Measurements from ENCODE around the gene ZYG11B.
"Not testable (repeated sequence)": the region's sequence is repeated elsewhere in the genome, so short reads cannot be mapped to it uniquely, and the experiment has no call there.

ZYG11B gene

DNA sequence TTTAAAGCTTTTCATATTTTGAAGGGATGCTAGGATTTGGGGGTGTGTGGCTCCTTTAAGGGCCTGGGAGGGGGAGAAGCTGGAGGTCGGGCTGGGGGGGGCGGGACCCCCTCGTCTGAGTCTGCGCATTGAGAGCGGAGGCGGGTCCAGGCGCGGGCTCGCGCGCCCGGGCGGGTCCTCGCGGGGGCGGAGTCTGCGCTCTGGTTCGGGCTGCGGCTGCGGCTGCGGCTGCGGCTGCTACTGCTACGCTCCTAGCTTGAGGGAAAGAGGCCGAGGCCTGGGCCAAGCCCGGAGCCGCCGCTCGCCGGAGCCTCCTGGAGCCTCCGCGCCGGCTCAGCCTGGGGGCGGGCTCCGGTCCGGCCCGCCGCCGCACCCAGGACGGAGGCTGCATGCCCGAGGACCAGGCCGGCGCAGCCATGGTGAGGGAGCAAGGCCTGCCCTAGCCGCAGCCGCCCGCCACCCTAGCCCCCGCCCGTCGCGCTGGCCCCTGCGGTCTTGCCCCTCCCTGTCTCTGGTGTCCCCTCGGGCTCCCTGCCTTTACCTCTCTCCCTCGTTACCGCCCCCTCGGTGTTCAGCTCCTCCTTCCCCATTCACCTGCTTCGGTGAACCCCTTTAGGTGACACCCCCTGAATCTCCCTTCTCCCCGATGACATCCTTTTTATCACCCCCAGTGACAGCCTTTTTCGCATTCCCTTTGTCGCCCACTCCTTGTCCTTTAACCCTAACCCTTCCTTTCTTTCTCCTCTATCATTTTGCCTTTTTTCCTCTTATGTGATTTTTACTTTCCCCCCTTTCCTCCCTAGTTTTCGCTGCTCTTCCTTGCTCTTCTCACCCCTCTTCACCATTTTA is at the start of gene ZYG11B:
ZYG11B (plus strand) TSS at position 189 of the 849 bp plus-strand sequence; CDS start at position 390, 201 bp downstream.
- peak; percentile 73 to 83 for DNase-seq (ENCODE audit: low read depth in 2 of 2)

DNA sequence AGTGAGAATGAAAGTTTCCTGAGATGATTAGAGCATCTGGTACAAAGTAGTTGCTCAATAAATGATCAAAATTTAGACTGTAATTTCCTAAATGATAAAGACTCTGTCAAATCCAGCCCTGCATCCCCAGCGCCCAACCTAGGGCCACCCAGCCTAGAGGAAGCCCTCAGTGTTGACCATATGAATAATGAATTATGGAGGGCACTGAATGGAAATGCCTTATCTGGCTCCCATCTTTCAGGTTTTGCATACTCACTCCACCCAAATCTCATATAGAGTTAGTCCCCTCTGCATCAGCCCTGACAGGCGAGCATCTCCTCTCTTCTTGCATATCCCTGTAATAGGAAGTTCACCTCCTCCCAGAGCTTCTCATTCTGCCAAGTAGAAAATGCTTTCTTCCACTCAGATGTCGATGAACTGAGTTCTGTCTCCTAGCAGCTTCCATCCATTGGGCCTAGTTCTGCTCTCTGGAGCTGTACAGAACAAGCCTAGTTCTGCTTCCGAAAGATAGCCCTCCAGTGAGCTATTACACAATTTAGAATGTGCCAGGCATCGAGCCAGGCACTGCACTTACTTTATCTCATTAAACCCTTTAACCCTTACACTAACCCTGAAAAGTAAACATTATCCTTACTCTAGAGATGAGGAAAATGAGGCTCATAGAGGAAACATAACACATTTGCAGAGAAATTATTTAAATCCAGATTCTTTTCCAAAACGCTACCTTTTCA is 49.0 kb upstream of the ZYG11B start:
- no peak for DNase-seq (ENCODE audit: low read depth in 2 of 2)

DNA sequence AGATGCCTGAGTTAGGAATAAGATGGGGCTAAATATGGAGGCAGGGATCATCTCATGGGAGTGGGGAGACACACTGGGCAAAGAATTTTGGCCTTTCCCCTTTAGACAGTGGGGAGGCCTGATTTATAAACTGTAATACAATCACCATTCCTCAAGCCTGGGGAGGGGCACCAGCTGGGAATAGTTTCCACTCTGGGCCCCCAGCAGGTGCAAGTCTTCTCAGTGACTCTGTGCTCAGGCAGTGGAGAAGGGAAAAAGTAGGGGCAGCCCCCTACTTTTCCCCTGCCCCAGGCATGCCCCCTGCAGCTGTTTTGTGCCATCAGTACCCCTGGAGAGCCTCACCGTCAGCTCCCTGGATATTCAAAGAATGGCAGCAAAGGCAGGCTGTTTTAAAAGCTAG is 47.2 kb upstream of the ZYG11B start:
- DNase-seq (ENCODE audit: low read depth in 2 of 2), result no peak

DNA sequence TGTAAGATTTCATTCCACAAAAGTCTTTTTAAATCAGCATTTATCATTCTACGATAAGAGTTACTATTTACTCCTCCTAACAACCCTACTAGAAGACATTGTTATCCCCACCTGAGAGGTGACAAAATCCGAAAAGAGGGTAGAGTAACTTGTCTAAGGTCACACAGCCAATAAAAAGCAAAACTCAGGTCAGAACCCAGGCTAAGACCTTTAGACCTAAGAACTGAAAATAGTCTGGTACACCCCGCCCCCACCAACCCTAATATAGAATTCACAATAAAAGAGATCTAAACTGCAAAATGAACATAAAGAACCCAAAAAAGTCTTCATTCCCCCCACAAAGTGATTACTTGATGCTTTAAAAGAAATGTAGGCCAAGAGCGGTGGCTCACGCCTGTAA is 46.8 kb upstream of the ZYG11B start:
- DNase-seq (ENCODE audit: low read depth in 2 of 2), result no peak

DNA sequence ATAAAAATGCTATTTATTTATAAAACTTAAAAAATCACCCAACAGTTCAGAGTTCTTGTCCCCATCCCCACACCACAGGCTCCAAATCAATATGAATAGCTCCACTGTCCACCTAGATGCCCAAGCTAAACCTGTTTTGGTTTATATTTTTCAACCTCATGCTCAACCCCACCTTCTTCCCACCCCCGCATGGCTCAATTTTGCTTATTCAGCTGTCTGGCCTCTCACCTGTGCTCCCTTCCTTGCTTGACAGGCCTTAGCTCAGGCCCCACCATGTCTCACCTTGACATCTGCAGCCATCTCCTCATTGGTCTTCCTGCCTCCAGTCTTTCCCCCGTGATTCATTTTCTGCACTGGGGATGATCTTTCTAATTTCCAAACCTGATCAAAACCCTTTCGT is 45.9 kb upstream of the ZYG11B start:
- no peak for DNase-seq (ENCODE audit: low read depth in 2 of 2)

DNA sequence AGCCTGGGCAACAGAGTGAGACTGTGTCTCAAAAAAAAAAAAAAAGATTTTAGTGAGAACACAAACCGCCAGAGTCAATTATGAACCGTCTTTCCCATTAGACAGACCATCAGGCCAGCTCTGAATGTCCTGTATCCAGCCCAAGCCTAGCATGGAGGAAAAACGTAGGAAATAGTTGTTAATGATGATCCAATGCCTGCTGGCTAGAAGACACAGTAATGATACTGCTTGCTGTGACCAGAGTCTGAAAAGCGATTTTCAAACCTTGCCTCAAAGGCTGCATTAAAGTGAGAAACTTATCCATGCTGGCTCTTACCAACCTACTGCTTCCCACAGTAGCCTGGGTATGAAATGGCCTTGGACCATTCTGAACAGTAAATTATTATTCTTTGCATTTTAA is 45.1 kb upstream of the ZYG11B start:
- no peak for DNase-seq (ENCODE audit: low read depth in 2 of 2)

DNA sequence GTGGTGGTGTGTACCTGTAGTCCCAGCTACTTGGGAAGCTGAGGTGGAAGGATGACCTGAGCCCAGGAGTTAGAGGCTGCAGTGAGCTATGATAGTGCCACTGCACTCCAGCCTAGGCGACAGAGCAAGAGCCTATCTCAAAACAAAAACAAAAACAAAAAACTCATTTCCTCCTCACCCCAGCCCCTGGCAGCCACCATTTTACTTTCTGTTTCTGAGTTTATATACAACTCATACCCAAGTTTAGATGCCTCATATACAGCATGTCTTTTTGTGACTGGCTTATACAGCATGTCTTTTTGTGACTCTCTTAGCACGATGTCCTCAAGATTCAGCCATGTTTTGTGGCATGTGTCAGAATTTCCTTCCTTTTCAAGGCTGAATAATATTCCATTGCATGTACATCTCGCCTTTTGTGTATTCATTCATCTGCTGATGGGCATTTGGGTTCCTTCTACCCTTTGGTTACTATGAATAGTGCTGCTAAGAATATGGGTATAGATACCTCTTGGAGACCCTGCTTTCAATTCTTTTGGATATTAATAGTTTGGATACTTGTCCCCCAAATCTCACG is 42.8 kb upstream of the ZYG11B start:
- DNase-seq (ENCODE audit: low read depth in 2 of 2), result no peak

DNA sequence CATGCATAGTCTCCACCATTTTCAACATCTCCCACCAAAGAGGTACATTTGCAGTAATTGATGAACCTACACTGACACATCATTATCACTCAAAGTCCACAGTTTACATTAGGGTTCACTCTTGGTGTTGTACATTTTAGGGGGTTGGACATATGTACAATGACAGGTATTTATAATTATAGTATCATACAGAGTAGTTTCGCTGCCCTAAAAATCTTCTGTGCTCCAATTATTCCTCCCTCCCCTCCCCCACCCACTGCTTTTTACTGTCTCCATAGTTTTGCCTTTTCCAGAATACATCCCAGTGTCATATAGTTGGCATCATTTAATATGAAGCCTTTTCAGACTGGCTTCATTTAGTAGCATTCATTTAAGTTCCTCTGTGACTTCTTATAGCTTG is 41.7 kb upstream of the ZYG11B start:
- DNase-seq (ENCODE audit: low read depth in 2 of 2), result no peak

DNA sequence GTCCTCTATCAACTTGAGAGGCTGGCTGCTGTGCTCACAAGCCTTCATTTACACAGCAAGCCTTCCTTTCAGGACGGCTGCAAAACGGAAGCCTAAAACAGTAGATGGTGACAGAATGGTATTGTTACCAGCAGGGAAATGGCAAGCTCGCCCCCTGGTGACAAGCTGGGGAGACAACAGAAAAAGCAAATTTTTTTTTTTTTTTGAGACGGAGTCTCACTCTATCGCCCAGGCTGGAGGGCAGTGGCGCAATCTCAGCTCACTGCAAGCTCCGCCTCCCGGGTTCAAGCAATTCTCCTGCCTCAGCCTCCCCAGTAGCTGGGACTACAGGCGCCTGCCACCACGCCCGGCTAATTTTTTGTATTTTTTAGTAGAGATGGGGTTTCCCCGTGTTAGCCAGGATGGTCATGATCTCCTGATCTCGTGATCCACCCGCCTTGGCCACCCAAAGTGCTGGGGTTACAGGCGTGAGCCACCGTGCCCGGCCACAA is 39.9 kb upstream of the ZYG11B start:
- DNase-seq (ENCODE audit: low read depth in 2 of 2), result peak; percentile 49 to 53

DNA sequence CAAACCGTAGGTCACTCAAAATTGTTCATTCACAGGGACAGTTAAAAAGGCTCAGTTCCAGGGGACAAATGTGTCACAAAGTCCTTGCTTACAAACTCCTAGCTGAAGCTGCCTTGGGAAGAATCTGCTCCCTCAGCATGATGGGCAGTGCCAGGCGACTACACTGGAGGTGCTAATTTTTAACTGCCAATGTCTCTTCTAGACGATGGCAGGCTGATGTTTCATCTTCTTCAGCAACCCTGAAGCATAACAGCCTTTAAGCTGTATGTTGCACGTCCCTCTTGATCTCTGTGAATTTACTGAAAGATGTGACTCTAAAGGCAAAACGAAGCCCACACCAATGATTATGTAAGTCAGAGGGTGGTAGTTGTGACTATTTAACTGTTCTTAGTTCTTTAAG is 39.4 kb upstream of the ZYG11B start:
- DNase-seq (ENCODE audit: low read depth in 2 of 2), result no peak

DNA sequence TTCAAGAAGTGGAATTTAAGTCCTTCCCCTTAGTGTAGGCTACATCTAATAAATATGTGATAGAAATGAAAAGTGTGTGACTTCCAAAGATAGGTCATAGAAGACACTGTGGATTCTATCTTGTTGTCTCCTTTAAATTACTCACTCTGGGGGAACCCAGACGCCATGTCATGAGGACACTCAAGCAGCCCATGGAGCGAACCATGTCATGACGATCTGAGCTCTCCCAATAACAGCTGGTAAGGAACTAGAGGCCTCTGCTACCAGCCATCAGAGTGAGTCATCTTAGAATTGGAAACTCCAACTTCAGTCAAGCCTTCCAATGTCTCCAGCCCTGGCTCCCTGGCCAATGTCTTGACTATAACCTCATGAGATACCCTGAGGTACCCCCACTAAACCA is 34.4 kb upstream of the ZYG11B start:
- DNase-seq (ENCODE audit: low read depth in 2 of 2), result no peak

DNA sequence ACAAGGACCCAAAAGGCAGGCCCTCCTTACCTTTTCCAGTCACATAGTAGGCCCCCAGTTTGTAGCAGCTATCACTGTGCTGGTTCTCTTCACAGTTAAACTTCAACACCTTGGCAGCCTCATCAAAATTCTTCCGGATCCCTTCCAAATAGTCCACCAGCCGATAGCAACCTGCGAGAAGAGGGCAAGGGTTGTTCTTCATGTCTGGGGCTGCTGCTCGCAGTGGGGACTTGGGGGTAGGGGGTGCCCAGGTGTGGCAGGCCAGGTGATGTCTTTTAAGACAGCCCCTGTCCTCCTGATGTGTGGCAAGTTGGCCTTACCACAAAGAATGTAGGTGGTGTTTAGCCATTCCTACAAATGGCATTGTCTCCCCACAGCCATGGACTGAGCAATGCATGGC is 33.6 kb upstream of the ZYG11B start:
- DNase-seq (ENCODE audit: low read depth in 2 of 2), result no peak

DNA sequence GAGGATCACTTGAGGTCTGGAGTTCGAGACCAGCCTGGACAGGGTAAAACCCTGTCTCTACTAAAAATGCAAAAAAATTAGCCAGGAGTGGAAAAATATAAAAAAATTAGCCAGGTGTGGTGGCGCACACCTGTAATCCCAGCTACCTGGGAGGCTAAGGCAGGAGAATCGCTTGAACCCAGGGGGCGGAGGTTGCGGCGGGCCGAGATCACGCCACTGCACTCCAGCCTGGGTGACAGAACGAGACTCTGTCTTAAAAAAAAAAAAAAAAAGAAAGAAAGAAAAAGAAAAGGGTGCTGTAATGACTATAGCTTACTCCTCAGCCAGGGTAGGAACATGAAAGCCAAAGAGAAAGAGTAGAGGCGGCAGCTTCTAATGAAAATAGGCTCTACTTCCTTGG is 32.9 kb upstream of the ZYG11B start:
- not testable (repeated sequence) for DNase-seq (ENCODE audit: low read depth in 2 of 2)

DNA sequence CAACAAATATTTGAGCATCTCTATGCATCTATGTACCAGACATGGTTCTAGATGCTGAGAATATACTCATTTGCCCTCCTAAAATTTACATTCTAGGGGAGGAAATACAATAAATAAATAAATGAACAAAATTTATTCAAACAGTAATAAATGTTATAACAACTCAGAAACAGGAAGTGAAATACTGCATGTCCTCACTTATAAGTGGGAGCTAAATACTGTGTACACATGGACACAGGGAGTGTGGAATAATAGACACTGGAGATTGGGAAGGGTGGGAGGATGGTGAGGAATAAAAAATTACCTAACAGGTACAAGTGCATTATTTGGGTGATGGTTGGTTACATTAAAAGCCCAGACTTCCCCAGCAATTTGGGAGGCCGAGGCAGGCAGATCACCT is 32.4 kb upstream of the ZYG11B start:
- no peak for DNase-seq (ENCODE audit: low read depth in 2 of 2)

DNA sequence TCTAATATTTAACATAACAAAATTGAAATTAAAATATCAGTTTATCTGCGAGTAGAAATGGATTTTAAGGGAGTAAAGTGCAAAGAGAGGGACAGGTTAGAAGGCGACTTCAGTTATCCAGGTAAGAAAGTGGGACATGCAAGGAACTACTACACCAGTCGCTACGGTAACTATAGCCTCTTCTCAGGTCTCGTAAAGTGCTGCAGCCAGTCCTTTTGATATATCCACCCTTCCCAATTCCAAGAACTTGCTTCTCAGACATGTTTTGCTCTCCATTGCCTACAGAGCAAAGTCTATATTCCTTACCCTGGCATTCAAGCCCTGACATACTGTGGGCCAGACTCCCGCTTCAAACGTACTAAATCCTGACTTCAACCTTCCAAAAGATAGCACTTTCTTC is 30.6 kb upstream of the ZYG11B start:
- no peak for DNase-seq (ENCODE audit: low read depth in 2 of 2)

DNA sequence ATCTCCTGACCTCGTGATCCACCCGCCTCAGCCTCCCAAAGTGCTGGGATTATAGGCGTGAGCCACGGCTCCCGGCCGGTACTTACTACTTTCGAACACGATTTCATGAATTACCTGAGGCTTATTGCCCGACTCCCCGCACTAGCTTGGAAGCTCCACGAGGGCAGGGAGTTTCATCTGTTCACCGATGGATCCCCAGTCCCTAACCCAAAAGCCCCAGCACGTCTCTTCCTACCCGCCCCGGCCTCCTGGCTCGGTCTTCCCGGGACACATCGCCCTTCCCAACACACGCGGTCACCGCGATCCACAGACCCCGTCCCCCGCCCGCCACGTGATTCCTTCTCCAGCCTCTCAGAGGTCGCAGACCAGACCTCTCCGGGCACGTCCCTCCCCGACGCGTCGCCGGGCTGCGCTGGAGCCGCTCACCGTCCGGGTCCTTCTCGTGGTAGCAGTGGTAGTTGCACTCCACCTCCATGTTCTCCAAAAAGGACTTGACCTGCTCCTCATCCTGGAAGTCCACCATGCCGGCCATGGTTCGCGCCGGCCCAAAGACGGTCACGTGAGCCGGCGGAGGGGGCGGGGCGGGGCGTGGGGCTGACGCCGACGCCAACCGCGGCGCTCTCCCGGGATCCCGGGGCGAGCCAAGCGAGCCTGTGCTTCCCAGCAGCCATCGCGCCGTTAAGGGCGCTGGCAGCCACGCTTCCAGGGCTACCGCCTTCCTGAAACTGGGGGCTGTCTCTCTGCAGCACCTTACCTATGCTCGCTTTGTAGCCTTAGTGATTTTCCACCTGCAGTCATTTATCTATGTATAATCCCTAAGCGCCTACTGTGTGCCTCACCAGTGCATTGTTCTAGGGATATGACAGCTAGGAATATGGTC is 28.2 kb upstream of the ZYG11B start, which contains the start of gene COA7:
COA7 (minus strand) TSS at position 553 of the 880 bp plus-strand sequence; CDS start at position 532, 21 bp downstream.
- peak in 1 of 2 donors; percentile 41 for DNase-seq (ENCODE audit: low read depth in 2 of 2)

DNA sequence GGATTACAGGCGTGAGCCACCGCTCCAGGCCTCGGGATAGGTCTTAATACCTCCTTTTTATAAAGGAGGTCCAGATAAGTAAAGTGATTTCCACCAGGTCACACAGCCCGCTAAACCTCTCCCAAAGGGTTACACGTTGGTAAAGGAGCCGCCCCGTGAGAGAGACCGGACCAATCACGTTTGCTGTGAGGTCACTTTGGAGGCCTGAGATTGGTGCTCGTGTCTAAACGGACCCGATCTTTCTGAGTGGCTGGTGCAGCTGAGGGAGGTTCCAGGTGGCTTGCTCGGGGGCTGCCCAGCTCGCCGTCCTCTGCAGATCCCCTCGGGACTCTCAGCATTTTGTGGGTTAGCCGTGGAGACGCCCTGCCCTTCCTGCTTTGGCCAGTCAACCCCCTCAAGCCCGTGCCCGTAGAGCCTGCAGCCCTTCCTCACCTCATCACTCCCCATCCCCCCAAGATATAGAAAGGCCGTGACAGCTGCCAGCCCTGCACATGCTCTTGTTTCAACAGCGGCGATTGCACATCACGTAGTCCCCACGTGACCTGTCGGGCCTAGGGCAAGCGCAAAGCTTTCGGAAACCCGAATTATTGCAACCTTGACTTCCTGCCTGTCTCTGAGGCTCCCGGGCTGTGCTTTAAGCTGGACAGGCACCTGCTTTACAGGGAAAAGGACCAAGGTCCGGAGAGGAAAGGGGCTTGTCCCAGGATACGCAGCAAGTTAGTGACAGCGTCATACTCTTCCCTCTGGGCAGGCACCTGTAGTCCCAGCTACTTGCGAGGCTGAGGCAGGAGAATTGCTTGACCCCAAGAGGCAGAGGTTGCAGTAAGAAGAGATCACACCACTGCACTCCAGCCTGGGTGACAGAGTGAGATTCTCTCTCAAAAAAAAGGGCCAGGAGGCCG is 23.1 kb upstream of the ZYG11B start:
- peak; percentile 44 to 54 for DNase-seq (ENCODE audit: low read depth in 2 of 2)

DNA sequence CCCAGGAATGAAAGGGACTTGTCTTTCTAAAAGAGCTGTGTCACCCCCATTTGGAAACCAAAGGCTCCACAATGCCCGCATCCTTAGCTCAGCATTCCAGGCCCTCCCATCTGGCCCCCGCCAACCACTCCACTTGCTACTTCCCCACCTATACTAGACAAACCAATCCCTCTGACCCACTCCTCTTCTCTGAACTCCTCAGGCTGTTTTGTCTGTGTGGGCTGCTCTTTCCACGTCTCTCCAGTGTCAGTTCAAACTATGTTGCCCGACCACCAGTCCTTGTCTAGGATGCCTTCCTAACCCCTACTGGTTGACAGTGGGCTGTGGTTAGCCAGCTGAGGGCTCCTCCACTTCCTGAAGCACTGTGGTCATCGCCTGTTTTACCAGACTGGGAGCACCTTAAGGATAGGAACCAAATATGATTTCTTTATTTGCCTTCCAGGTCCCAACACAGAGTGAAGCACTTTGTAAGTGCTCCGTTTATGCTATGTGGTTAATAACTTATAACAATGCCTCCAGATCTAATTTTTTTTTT is 20.1 kb upstream of the ZYG11B start:
- DNase-seq (ENCODE audit: low read depth in 2 of 2), result no peak

DNA sequence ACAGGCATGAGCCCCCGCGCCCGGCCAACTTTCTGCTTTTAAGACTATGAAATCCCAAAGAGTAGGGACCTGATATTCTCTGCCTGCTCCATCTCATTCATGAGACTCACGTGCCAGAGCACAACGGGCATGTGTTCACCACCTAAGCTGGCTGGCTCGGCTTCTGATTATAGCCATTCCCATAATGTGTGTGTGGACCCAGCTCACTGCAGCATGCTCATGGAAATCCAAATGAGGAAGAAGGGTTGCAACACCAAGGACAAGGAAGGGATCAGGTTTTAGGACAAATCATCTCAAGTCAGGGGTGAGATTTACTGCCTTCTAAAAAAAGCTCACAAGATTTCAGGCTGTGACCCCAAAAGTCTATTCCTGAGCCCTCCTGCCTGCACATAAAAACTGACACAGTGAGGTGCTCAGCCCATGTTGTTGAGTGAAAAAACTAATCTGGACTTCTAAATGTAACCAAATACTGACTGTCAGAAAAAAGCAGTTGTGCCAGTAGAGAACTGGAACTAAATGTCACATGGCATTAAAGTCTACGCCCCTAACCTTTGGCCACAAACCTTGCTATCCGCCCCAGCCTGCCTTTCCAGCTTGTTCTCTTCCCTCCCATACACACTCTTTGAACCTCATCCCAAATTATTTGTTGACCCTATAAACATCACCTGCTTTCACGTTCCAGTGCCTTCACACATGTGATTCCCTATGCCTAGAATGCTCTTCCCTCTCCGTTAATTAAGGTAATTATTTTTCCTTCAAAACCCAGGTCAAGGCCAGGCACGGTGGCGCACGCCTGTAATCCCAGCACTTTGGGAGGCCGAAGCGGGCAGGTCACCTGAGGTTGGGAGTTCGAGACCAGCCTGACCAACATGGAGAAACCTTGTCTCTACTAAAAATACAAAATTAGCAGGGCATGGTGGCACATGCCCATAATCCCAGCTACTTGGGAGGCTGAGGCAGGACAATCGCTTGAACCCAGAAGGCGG is 19.0 kb upstream of the ZYG11B start:
- no peak for DNase-seq (ENCODE audit: low read depth in 2 of 2)

Measured in stimulated activated CD4-positive, alpha-beta T cell treated with anti-CD3 and anti-CD28 coated beads, Interleukin-1b, Interleukin-23, amount 100 ng/mL, for 1 hour (primary cell).